Testis (tissue), 5 donors: ENCODE results near the gene CTAG1A. TPM values are rescaled to one million over a fixed set of nuclear protein-coding genes. Genes with fewer than 3 reads are reported as not detected.
A peak's percentile ranks its signal among the peaks of the same experiment; 100 is the strongest.
"Not testable (repeated sequence)": the region's sequence is repeated elsewhere in the genome, so short reads cannot be mapped to it uniquely, and the experiment has no call there.

ENCODE experiments used
- DNase-seq: peaks from one replicate; pipeline ENCODE4 v3.0.0-alpha.2; 2019
- H3K27ac ChIP-seq, 2 donors: fragments of 200-600 bp; sonication (generic); one replicate each; pipeline ENCODE4 v1.5.1; 2019
- H3K27me3 ChIP-seq: fragments of 200-600 bp; sonication (generic); one replicate; pipeline ENCODE4 v1.5.1; 2019
- H3K36me3 ChIP-seq: fragments of 200-600 bp; sonication (generic); one replicate; pipeline ENCODE4 v1.5.1; 2017; ENCODE audit warnings: low read depth; ENCODE audit errors: missing control alignments
- H3K4me1 ChIP-seq: fragments of 200-600 bp; sonication (generic); one replicate; pipeline ENCODE4 v1.5.1; 2019
- H3K4me3 ChIP-seq, 2 donors: fragments of 200-600 bp; sonication (generic); one replicate each; pipeline ENCODE4 v1.5.1; 2017 to 2019
- H3K9me3 ChIP-seq: fragments of 200-600 bp; sonication (generic); one replicate; pipeline ENCODE4 v1.5.1; 2017
- CTCF ChIP-seq, 3 experiments: fragments of 450-650 bp in 2 of 3; fragments of 200-600 bp in 1 of 3; sonication (generic) in 1 of 3; IDR thresholded peaks; one replicate each; pipeline ENCODE4 v1.5.1; 2016 to 2019; ENCODE audit warnings: antibody characterized with exemption in 3 of 3, mild to moderate bottlenecking in 2 of 3, moderate library complexity in 1 of 3
- POLR2A ChIP-seq: fragments of 450-650 bp; IDR thresholded peaks from one replicate; pipeline ENCODE4 v1.6.1; 2017; ENCODE audit warnings: antibody characterized with exemption, mild to moderate bottlenecking, moderate library complexity
- WGBS, 2 donors: methylation state at CpG; one replicate each; pipeline ENCODE4 v1.1.5; 2018; 5-methylcytosine and 5-hydroxymethylcytosine counted together
- intact Hi-C: fragments of 100-400 bp; cut with DNase I; formaldehyde crosslinking; loops from one replicate; pipeline ENCODE4 v1.15.1; 2023; ENCODE audit warnings: low total_unique reads
- long read RNA-seq, 2 donors: transcript quantifications; one replicate each; lab custom pipeline, GENCODE V29; 2026
- polyA plus RNA-seq: library from polyadenylated mRNA; stranded (reverse); fragments of 350-450 nt; fragmentation: Illumina TruSeq; extraction: RNeasy Lipid Tissue Mini Kit (QIAGEN cat#74804); gene quantifications from one replicate; pipeline ENCODE4 v1.2.3, GENCODE V29; 2014; ENCODE audit warnings: low read depth, low replicate concordance; ENCODE audit not compliant: insufficient read depth
- total RNA-seq, 2 donors: library from RNA; depleted of rRNA; stranded (reverse); fragments of >200 nt; gene quantifications; one replicate each; pipeline ENCODE4 v1.2.3, GENCODE V29; 2016

The CTAG1A gene
- total RNA-seq (10 to 100 TPM; 14.7 to 18.1 TPM), polyA plus RNA-seq (7.1 TPM)
- long read RNA-seq, donor 1 = 0 reads
- long read RNA-seq, donor 2 = 0 reads

- H3K4me3 ChIP-seq, H3K27ac ChIP-seq, H3K36me3 ChIP-seq, H3K4me1 ChIP-seq, DNase-seq, intact Hi-C loops, H3K9me3 ChIP-seq, H3K27me3 ChIP-seq: not testable (repeated sequence)
- WGBS, 2 donors = no CpG with 5 or more reads among the region's 39 CpGs
Observed at GRCh38 chrX:154584585-154585183, at the start of gene CTAG1A. Gene CTAG1A (plus strand): TSS chrX:154585133. CDS start chrX:154585207, 74 bp downstream.

- WGBS, 2 donors = 65 to 80% methylated on average over 4 to 5 of the region's 9 CpGs
- Histone ChIP-seq H3K27ac (no peak overlapping the region), H3K27me3 (no peaks in the 10 kb centered on the region), H3K9me3 (no peaks in the 10 kb centered on the region), H3K4me3 (no peak overlapping the region), H3K4me1 (no peaks in the 10 kb centered on the region), H3K36me3 (no peaks in the 10 kb centered on the region)
- intact Hi-C loops = no loop called here
- TF ChIP-seq CTCF (IDR thresholded peaks at IDR 0.05) (no peak), POLR2A (no peak)
- no peak for DNase-seq
Observed at GRCh38 chrX:154535892-154536291, 49.0 kb upstream of the CTAG1A start.

- no peaks in the 10 kb centered on the region for H3K27me3 ChIP-seq
- no peaks in the 10 kb centered on the region for H3K36me3 ChIP-seq
- WGBS, 2 donors = 60 to 87% methylated on average over 5 to 8 of the region's 8 CpGs
- TF ChIP-seq CTCF (IDR thresholded peaks at IDR 0.05) (no peak), POLR2A (no peak)
- peaks cover 14% of the 10 kb centered on the region for H3K4me1 ChIP-seq
- intact Hi-C loops = no loop called here
- no peaks in the 10 kb centered on the region for H3K9me3 ChIP-seq
- H3K27ac ChIP-seq = no peak overlapping the region
- no peak overlapping the region for H3K4me3 ChIP-seq
- no peak for DNase-seq
Observed at GRCh38 chrX:154539077-154539476, 45.9 kb upstream of the CTAG1A start.

GRCh38 chrX:154540365-154540764 lies 44.6 kb upstream of the CTAG1A start:
- H3K36me3 ChIP-seq, H3K27ac ChIP-seq, intact Hi-C loops, H3K27me3 ChIP-seq, DNase-seq, H3K9me3 ChIP-seq, H3K4me3 ChIP-seq: not testable (repeated sequence)
- WGBS, 2 donors = 79 to 80% methylated on average over 5 to 7 of the region's 7 CpGs
- peaks cover 14% of the 10 kb centered on the region for H3K4me1 ChIP-seq

- intact Hi-C loops = no loop called here
- H3K9me3 ChIP-seq = no peaks in the 10 kb centered on the region
- no peak overlapping the region for H3K4me3 ChIP-seq
- no peak for TF ChIP-seq POLR2A
- peak overlapping the region in 1 of 2 donors; percentile 86 for H3K27ac ChIP-seq
- peaks cover 14% of the 10 kb centered on the region for H3K4me1 ChIP-seq
- no peaks in the 10 kb centered on the region for H3K36me3 ChIP-seq
- DNase-seq = no peak
- 67 to 75% methylated on average over 1 to 14 of the region's 19 CpGs for WGBS, 2 donors
- H3K27me3 ChIP-seq = no peaks in the 10 kb centered on the region
Observed at GRCh38 chrX:154540897-154541535, 43.9 kb upstream of the CTAG1A start.

- Histone ChIP-seq H3K27me3 (no peaks in the 10 kb centered on the region), H3K36me3 (no peaks in the 10 kb centered on the region), H3K27ac (peak overlapping the region in 1 of 2 donors; percentile 86), H3K4me3 (no peak overlapping the region), H3K4me1 (peaks cover 14% of the 10 kb centered on the region), H3K9me3 (no peaks in the 10 kb centered on the region)
- TF ChIP-seq CTCF (IDR thresholded peaks at IDR 0.05) (no peak), POLR2A (no peak)
- intact Hi-C loops = no loop called here
- DNase-seq = no peak
- 73% methylated on average over 4 of the region's 5 CpGs; no CpG with 5 or more reads in 1 of the 2 donors for WGBS, 2 donors
Observed at GRCh38 chrX:154541589-154541895, 43.4 kb upstream of the CTAG1A start.
